ENCODE results near the gene TLR8.
"Not testable (repeated sequence)": the region's sequence is repeated elsewhere in the genome, so short reads cannot be mapped to it uniquely, and the experiment has no call there.

TLR8 gene

DNA sequence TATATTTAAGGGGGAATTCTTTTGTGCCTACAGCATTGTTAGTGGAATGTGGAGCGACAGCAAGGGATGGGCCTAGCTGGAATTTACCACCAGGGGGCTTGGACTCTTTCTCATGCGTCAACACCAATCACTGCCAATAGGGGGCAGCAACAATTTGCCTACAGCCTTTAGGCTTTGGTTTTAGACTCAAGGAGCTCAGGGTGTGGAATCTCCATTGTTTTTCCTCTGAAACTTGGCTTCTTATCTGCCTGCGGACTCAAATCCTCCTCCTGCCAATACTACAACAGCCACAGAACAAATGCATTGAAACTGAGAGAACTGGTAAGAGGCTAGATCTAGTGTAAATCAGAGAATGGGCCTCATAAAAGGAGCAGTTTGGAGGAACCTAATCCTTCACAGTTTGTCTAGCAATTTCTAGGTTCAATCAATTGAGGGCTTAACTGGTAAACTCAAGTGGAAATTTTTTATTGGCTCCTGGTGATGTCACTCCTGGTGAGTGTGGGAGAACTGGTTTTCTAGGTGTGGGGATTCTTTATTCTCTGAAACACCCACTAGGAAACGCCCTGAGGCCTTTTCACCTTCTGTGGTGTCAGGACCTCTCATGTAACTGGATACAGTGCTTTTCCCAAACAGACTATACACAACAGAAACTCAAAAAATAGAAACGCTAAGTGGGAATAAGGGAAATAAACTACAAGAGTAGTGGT is 40.6 kb downstream of the TLR8 start:
- DNase-seq (ENCODE audit: low spot score): peak; percentile 81

DNA sequence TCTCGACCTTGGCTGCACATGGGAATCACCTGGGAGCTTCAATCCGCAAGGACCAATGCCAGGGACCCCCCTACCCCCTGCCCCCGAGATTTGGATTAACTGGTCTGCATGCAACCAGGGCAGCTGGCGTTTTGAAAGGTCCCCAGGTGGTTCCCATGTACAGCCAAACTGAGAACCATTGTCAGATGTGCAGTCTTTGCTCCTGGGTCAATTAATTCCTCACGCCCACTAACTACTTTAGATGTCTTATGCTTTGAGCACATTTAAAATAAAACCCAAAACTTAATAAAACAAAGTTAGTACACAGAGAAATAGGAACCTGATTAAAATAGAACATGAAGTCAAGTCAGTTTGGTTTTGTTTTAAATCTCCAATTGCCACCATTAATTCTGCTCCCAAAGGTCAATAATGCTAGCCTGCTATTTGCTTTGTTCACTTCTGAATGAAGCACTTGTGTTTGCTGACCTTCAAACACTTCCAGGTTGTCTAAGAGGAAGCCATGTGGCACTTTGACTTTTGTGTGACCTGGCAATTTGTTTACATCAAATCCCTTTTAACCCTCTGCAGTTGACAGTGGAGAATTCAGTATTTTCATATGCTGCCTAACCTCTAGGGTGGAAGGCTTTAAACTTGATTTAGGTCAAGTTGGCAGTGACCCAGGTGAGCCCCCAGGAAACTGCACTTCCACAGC is 41.3 kb downstream of the TLR8 start:
- no peak for DNase-seq (ENCODE audit: low spot score)

DNA sequence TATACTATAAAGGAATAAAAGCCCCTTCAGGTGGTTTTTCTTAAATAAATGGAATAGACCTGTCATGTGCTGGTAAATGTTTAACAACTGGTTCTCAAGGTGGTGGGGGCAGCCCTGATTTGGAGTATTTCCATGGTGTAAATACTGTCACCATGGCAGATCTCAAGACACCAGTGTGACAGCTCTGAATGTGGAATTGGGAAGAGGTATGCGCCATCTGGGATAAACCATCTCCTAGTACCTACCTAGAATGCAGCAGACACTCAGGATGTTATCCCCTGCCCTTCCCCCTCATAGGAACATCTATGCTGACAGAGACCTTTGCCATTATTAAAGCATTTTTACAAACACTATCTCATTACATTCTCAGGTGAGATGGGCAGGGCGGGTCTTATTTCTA is 42.1 kb downstream of the TLR8 start:
- no peak for DNase-seq (ENCODE audit: low spot score)

DNA sequence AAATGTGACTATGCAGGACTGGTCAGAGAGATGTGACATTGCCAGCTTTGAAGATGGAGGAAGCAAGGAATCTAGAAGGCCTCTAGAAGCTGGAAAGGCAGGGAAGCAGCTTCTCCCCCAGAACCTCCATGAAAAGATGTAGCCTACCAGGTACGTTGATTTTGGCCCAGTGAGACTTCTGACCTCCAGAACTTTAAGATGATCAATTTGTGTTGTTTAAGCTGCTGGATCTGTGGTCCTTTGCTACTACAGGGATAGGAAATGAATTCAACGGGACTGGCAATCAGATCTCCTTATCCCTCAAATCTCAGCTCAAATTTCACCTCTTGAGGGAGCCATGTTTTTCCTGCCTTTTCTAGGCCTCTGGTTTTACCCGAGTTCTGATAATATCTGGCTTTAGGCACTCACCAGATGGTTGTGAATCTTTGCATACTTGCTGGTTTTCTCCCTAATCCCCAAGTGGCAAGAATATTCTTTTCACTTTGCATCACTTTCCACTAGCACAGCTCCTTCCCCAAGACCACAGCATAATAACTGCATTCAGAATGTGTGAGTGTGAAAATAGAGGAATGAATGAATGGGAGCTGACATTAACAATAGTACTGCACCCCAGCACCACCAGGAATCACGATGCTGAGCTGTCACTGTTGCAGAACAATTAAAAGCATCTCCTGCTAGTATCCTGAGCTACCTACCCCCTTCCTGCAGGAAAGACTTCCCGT is 42.9 kb downstream of the TLR8 start:
- no peak for DNase-seq (ENCODE audit: low spot score)

DNA sequence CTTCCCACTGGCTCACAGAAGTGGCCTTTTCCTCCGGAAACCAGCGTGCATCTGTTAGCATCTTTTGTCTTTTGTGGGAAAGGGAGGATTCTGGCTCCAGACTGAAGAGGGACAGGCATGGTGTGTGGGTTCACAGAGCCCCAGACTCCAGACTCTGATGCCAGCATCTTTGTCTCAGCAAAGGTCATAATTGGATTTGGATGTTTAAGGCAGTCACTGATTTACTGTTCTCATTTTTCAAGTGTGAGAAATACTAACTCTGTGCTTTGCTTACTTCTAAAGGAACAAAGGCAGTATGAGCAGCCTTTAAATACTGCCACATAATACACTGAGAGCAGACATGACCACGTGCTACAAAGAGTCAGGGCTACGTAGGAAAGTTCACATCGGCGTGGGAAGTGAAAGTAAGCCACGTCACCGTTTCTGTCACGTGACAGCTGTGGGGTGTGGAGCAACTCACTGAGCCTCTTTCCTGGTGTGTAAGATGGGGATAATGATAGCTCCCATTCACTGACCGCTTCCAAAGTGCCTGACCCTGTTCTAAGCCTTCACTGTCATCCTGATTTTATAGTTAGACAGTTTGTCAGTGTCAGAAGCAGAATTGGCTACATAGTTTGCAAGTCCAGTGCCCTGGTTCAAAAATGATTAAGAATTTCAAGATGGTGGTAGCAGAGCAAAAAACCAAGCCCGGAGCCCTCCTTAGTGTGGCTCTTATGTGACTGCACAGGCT is 43.7 kb downstream of the TLR8 start:
- peak; percentile 84 for DNase-seq (ENCODE audit: low spot score)

DNA sequence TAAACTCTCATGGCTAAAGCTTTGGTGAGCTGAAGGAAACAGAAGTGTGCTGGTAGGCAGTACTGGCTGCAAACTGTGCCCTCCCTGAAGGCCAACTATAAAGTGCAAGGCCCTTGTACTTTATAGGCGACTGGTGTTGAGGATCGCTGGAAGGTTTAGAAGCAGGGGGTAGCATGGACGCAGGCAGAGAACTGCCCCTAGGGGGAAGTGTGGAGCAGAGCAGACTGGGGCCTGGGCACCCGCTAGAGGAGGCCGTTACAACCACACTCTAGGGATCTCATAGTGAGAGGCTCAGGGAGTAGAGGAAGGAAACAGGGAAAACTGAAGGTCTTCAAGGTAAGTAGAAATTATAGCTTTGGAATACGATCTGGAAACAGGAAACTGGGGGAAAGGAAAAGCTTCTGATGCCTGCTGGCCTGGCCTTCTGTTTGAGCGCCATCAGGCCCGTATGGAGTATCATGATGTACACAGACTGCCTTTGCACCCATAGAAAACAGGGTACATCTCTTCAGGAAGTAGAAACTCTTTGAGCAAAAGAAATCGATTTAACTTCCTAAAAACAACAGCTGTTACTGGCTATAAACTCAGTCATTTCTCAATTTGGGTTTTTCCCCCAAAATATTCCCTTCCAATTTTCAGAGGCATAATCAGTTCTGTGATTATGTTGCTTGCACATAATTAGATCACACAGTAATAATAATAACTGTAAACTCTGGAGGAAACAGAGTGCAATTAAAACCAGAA is 44.6 kb downstream of the TLR8 start:
- peak; percentile 77 for DNase-seq (ENCODE audit: low spot score)

DNA sequence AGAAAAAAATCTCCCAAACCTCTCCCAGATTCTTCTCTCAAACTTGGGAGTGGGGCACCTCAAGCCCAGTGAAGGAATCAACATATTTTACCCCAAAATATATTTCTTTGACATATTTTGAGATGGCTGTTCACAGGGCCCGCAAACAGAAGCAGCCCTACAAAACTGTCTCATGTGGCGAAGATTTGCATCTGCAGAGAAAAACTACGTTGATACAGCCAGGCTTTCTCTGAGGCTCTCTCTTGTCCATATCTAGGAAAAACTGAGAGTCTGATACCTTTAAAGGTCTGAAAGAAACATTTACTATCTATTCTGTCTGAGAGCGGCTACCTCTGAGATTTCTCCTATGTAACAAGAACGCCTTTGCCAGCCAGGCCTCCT is 45.2 kb downstream of the TLR8 start:
- DNase-seq (ENCODE audit: low spot score): no peak

DNA sequence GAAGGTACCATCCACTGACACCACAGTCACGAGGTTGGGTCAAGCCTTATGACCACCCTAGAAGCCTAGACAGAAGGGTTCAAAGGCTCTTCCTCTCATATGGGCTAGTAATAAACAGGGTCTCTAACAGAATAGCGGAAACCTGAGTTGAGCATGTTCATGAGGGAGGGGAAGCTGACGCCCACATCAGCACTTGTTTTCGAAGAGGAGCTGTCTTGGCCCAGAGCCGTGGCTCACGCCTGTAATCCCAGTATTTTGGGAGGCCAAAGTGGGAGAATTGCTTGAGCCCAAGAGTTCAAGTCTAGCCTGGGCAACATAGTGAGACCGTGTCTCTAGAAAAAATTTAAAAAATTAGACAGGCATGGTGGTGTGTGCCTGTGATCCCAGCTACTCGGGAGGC is 47.0 kb downstream of the TLR8 start:
- no peak for DNase-seq (ENCODE audit: low spot score)

DNA sequence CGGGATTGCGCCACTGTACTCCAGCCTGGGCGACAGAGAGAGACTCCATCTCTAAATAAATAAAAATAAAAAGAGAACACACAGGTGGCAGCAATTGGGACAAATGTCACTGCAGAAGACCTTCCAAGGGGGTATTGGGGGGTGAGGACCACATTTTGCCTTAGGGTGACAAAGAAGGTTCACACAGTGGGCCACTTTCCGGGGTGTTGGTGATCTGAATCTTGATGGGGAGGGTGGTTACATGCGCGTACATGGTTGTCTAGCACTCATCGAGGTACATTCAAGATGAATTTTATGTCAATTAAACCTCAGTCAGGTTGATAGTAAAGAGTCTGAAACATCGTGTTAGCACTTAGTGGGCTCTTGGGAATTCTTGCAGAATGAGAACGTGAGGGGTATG is 48.0 kb downstream of the TLR8 start:
- DNase-seq (ENCODE audit: low spot score): no peak

DNA sequence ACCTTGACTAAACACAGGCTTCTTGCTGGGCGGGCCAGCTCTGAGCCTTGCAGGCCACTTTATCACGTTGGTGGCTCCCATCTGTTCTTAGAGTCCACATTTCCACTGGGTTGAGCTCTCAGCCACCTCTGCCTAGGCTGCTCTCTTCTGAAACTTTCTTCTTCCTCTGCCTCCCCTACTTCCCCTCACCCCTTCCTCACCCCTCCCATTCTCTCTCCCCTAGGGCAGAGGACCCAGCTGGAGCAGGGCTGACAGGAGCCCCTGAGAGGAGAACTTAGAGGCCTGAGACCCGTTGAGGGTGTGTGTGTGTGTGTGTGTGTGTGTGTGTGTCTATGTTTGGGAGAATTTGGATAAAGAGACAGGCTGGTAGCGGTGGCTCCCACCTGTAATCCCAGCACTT is 48.6 kb downstream of the TLR8 start:
- DNase-seq (ENCODE audit: low spot score): no peak

DNA sequence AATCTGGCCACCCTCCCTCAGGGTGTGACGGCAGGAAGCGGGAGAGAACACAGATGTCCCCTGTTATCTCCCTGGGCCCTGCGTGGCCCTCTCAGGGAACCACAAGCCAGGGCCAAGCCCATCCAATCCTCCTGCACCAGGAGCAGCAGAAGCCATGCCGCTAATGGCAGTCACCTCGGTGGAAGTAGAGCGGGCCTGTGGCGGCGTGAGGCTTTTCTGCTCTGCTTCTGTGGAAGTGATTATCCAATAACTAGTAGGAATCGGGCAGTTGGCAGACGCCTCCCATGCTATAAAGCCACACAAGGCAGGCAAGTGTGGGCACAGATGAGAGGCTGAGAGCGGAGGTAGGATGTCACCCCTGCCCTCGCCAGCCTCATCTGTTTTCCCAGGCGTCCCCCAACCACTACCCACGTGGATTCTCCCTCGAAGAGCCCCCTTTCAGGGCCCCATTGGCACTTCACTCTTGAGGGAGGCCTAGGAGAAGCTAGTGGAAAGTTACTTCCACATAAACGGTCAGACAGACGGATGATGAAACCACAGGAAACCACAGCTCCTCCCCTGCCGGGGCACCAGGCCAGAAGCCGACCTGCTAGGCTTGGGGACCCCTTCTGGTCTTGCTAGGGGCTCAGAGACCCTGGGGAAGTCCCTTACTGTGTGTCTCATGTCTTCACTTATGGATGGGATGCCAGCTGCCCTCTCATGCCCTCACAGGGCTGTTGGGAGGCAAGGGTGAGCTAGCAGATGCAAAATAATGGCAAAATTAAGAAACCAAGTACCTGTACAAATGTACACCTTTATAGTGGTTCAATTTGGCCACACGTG is 49.7 kb downstream of the TLR8 start:
- peak; percentile 64 for DNase-seq (ENCODE audit: low spot score)

DNA sequence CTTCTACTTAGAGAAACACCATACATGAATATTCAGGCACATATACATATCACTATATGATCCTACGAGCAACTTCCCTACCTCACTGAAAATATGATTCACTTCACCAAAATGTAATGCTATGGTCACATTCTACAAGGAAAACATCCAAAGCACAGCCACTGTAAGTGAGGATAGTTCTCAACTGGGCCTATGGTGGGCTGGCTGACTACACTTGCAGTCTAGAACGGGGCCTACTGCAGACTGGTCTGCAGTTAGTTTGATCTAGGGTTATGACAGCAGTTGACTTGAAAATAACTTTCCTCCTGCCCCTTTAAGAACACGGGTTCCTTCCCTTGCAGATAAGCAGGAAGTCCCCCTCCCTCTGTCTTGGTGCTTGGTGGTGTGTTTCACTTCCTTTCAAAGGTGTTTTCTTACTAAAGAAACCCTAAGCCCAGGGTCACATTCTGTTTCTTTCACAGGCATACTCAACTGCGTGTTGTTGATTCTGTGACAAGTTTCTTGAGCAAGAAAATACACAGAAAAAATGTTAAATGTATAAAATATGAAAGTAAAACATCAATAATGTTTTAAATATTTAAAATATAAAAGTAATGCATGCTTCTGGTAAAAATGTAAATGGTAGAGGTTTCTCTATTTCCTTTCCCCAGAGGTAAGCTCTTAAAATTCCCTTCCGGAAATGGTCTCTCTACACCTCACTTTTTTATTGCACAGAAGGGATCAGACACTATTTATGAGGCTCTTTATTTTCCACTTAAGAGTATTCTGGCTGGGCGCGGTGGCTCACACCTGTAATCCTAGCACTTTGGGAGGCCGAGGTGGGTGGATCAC is 50.5 kb downstream of the TLR8 start:
- DNase-seq (ENCODE audit: low spot score): peak; percentile 79

DNA sequence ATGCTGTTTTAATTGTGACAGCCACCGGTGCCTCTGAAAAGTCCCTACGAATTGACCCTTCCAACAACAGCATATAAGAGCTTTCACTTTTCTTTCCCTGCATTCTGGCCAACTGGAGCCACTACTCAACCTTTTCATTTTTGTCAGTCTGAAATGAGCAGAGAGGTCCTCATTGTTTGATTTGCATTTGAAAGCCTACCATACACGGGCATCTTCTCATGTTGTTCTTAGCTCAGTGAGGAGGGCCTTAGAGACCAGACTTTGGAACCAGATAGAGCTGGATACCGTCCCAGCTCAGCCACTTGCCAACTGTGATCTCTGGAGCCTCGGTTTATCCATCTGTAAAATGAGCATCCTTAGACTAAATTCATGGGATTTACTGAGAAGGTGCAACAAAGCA is 51.6 kb downstream of the TLR8 start:
- no peak for DNase-seq (ENCODE audit: low spot score)

DNA sequence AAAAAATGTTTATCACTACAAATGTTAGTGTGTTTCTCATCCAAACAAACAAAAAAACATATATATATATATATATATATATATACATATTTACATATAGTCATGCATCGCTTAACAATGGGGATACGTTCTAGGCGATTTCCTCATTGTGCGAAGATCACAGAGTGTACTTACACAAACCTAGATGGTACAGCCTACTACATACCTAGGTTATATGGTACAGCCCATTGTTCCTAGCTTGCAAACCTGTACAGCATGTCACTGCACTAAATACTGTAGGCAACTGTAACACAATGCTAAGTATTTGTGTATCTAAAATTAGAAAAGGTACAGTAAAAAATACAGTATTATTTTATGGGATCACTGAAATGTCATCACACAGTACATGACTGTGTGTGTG is 52.0 kb downstream of the TLR8 start:
- no peak for DNase-seq (ENCODE audit: low spot score)

DNA sequence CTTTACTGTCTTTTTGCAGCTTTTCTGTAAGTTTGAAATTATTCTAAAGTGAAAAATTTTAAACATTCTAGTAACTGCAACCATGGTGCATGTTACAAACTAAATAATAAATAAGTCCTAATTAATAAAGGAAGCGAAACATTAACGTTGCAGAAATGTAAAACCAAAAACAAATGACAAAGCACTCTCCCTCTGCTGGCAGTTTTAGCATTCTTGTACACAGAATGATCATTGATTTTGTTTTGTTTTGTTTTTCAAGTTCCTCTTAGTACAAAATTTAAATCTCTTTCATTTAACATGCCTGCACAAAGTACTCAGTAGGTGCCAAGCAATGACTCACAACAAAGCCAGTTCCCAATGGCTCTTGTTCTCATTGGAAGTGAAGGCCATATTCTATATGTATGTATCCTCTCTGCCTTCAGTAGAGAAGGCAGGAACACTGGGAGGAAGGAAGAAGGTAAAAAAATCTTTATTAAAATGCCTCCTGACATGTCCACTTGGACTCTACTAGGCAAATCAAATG is 54.8 kb downstream of the TLR8 start:
- DNase-seq (ENCODE audit: low spot score): no peak

DNA sequence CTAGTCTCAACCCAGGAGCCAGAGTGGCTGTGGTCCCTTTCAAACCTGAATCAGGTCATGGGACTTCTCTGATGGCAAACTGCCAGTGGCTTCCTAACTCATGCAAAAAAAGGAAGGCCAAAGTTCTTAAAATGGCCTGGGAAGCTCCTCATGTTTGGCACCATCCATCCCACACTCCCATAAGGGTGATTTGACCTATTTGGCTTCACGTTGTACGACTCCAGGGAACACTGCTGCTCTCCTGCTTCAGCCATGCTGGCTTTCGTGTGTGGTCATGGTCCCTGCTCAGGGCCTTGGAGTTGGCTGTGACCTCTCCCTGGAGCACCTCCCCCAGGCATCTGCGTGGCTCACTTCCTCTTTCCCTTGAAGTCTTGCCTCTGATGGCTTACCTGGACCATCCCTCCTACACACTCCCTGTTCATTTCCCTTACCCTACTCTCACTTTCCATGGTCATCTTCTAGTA is 55.7 kb downstream of the TLR8 start:
- DNase-seq (ENCODE audit: low spot score): no peak

DNA sequence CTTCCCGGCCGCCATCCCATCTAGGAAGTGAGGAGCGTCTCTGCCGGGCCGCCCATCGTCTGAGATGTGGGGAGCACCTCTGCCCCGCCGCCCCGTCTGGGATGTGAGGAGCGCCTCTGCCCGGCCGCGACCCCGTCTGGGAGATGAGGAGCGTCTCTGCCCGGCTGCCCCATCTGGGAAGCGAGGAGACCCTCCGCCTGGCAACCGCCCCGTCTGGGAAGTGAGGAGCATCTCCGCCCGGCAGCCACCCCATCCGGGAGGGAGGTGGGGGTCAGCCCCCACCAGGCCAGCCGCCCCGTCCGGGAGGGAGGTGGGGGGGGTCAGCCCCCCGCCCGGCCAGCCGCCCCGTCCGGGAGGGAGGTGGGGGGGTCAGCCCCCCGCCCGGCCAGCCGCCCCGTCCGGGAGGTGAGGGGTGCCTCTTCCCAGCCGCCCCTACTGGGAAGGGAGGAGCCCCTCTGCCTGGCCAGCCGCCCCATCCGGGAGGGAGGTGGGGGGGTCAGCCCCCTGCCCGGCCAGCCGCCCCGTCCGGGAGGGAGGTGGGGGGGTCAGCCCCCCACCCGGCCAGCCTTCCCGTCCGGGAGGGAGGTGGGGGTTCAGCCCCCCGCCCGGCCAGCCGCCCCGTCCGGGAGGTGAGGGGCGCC is 56.9 kb downstream of the TLR8 start:
- not testable (repeated sequence) for DNase-seq (ENCODE audit: low spot score)

DNA sequence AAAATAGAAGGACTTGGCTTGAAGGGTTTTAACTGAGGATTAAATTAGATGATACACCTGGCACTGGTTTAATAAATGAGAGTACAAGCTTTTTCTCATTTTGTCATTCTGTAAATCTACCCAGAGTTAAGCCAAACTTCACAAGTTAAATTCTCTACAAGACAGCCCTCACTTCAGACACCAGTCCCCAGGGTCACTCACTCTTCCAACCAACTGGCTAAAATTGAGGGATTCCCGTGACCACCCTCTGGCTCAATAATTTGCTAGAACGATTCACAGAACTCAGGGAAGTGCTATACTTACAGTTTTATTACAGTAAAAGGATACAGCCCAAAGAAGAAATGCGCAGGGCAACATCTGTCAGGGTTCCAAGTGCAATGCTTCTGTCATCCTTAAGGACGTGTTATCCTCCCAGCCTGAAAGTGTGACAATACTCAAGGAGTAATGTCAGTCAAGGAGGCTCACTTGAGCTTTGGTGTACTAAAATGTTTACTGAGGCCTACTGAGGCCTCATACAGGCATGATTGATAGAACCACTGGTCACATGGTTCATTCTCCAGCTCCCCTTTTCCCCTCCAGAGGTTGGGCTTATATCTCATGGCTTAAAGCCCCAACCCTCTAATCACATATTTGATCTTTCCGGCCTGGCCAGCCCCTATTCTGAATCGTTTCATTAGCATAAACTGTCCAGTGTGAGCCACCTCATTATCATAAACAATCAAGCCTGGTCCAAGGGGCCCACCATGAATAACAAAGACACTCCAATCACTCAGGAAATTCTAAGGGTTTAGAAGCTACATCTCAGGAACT is 58.9 kb downstream of the TLR8 start:
- DNase-seq (ENCODE audit: low spot score): no peak
